ENCODE results near the gene OR52N4.

OR52N4 gene

DNA sequence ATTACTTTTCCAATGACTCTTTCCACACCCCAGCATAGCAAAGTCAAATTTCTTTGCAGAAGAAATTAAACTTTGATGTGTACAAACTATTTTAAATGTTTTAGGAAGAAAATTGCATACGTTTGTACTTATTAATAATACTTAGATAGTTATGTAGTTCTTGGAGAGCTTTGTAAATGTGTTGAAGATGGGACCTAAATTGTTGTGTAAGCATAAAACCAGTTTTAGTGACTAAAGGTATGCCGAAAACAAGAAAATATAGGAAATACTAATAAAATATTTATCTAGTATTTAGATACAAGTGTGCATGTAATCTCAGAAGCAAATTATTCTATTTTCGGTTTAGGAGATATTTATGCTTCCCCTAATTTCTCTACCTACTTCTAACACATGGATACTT lies 4.2 kb upstream of the OR52N4 start:
- DNase-seq (ENCODE audit: low spot score): no peak
- Histone ChIP-seq H3K27ac (no peak overlapping the region), H3K4me3 (no peak overlapping the region)
- TF ChIP-seq, protein P1, sequence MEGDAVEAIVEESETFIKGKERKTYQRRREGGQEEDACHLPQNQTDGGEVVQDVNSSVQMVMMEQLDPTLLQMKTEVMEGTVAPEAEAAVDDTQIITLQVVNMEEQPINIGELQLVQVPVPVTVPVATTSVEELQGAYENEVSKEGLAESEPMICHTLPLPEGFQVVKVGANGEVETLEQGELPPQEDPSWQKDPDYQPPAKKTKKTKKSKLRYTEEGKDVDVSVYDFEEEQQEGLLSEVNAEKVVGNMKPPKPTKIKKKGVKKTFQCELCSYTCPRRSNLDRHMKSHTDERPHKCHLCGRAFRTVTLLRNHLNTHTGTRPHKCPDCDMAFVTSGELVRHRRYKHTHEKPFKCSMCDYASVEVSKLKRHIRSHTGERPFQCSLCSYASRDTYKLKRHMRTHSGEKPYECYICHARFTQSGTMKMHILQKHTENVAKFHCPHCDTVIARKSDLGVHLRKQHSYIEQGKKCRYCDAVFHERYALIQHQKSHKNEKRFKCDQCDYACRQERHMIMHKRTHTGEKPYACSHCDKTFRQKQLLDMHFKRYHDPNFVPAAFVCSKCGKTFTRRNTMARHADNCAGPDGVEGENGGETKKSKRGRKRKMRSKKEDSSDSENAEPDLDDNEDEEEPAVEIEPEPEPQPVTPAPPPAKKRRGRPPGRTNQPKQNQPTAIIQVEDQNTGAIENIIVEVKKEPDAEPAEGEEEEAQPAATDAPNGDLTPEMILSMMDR (IDR thresholded peaks at IDR 0.05): no peak

DNA sequence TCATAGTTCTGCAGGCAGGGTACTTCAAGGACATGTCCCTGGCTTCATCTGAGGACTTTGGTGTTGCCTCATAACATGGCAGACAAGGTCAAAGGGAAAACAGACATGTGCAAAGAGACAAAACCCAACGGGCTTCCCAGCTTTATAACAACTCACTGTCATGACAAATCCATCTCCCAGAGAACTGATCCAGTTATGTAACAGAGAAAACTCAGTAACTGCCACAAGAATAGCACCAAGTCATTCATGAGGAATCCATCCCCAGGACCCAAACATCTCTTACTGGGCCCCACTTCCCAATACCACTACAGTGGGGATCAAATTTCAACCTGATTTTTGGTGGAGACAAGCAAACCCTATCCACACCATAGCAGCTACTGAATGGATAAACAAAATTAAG lies 13.0 kb downstream of the OR52N4 start:
- no peak for DNase-seq (ENCODE audit: low spot score)
- TF ChIP-seq, protein P1 (IDR thresholded peaks at IDR 0.05): no peak

DNA sequence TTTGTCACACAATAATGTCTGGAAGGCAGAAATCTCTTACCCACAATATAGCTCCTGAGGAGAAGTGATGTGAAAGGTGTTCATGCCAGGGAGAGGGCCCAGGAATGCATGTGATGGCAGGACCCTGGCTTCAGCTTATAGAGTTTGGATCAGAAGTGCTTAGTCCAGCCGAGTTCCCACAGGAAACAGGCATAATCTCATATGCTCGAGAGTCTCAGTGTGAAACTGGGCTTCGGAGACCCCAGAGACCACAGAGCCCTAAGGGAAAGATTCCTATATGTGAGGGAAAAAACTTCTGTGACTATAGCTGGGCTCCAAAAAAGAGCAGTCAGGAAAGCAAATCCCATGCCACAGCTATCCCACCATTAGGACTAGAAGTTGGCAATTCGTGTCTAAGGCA lies 29.2 kb downstream of the OR52N4 start, which contains the start of gene OR52N5:
OR52N5 (minus strand) TSS at position 101 of the 400 bp plus-strand sequence. CDS start 4,721 bp downstream, outside the sequence.
- TF ChIP-seq, protein P1 (IDR thresholded peaks at IDR 0.05): no peak
- no peak within 1 kb of the TSS for H3K27ac ChIP-seq
- no peak within 1 kb of the TSS for H3K4me3 ChIP-seq
- DNase-seq (ENCODE audit: low spot score): no peak

More for the DNA sequence above, 13.0 kb downstream of the OR52N4 start:
- Histone ChIP-seq H3K27ac (no peak overlapping the region), H3K4me3 (no peak overlapping the region)

DNA sequence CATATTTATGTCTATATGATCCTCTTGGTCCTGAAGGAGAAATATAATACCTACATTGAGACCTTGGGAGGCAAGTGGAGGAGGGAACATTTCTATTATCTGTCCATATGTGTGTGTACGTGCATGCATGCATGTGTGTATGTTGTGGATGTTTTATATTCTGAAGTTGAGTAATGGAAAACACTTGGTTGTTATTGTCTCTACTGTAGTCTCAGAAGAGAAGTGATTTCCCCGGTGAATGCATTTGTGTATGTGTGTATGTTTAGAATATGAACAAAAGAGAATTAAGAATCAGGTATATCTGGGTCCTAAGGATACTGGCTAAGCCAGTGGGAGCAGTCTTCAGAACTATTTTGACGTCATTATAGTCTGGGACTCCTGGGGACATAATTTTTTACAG lies 37.1 kb downstream of the OR52N4 start, which contains the start of gene OR52N1:
OR52N1 (minus strand) TSS at position 101 of the 400 bp plus-strand sequence. CDS start 2,449 bp downstream, outside the sequence.
- H3K4me3 ChIP-seq: no peak within 1 kb of the TSS
- DNase-seq (ENCODE audit: low spot score): no peak
- TF ChIP-seq, protein P1 (IDR thresholded peaks at IDR 0.05): no peak
- H3K27ac ChIP-seq: no peak within 1 kb of the TSS

DNA sequence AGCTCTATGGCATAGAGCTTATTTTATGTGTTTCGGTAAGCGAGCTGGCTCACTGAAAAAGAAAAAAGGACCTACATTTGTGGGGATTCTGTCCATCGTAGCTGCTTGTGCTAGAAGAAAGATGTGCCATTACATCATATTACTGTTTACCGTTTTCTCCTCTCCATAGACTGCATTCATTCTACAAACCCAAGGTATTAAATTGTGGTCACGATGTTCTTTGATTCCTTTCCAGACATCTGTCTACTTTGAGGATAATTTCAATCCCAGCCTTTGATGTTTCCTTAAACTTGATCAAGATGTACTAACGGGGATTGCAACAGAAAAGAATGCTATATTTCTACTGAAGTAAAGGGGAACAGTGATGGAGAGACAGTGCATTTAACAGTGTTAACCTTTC lies 42.5 kb downstream of the OR52N4 start:
- no peak overlapping the region for H3K4me3 ChIP-seq
- H3K27ac ChIP-seq: no peak overlapping the region
- TF ChIP-seq, protein P1 (IDR thresholded peaks at IDR 0.05): no peak
- no peak for DNase-seq (ENCODE audit: low spot score)

DNA sequence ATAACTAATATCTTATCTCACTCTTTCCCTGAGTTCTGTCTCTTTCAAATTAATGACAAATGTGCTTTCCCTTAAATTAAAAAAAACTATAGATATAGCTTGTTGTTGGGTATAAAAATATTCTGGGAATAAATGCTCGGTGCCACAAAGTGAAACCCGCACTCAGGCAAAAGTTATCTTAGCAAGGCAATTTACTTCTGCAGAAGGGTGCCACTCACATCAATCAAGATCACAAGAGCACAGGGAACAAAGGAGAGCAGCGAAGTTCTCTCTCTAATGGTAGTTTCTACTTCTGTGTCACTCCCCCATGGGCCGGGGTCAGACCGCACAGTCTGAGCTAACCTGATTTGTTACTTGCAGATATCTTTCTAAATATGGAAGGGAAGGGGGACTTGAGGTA lies 49.9 kb downstream of the OR52N4 start:
- Histone ChIP-seq H3K27ac (no peak overlapping the region), H3K4me3 (no peak overlapping the region)
- TF ChIP-seq, protein P1 (IDR thresholded peaks at IDR 0.05): no peak
- no peak for DNase-seq (ENCODE audit: low spot score)

Measured in coronary artery (tissue), 2 donors.